Stimulated activated CD8-positive, alpha-beta memory T cell treated with anti-CD3 and anti-CD28 coated beads, Interleukin-7, amount 100 ng/mL, for 48 hours (primary cell): ENCODE data around the gene RNF187.

Source experiments
- DNase-seq, 2 donors: peaks; one replicate each; pipeline ENCODE4 v3.0.0-alpha.2; 2020; ENCODE audit warnings: low read depth in 1 of 2; ENCODE audit errors: extremely low read depth in 1 of 2

RNF187 gene

GRCh38 chr1:228542981-228543380, 55.8 kb downstream of the RNF187 start:
- no peak for DNase-seq

GRCh38 chr1:228543396-228543795, 56.2 kb downstream of the RNF187 start:
- DNase-seq: no peak

GRCh38 chr1:228544021-228544850, 57.1 kb downstream of the RNF187 start:
- DNase-seq: no peak

DNA sequence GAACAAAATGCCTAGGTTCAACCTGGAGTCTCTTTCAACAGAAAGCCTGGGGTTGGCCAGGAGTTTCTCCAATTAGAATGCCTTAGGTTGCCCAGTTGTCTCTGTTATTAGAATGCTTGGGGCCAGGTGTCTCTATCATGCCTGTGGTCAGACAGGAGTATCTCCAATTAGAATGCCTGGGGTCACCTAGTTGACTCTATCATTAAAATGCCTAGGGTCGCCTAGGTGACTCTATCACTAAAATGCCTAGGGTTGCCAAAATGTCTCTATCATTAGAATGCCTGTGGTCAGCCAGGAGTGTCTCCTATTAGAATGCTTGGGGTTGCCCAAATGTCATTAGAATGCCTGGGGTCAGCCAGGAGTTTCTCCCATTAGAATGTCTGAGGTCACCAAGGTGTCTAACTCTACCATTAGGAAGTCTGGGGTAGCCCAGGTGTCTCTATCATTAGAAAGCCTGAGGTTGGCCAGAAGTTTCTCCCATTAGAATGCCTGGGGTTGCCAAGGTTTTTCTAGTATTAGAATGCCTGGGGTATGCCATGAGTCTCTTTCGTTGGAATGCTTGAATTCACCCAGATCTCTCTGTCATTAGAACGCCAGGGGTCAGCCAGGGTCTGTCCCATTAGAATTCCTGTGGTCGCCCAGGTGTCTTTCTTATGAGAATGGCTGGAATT, 57.9 kb downstream of the RNF187 start:
- DNase-seq: no peak
